T-cell (primary cell): ENCODE data around the gene C2CD4A. TPM values are rescaled to one million over a fixed set of nuclear protein-coding genes. Genes with fewer than 3 reads are reported as not detected.
A peak's percentile ranks its signal among the peaks of the same experiment; 100 is the strongest.

ENCODE experiments used
- ATAC-seq, 4 experiments: fragments of 200-7000 bp in 3 of 4; fragments of 150-1000 bp in 1 of 4; cut with Tn5 transposase; replicated peaks in 1 of 4; 1 replicate in 3 of 4; 2 replicates in 1 of 4; pipeline ENCODE4 v1.10.0; 2021; ENCODE audit warnings: moderate library complexity in 3 of 4, mild to moderate bottlenecking in 2 of 4, moderate number of reproducible peaks in 1 of 4
- CTCF ChIA-PET, 2 donors: fragments of 300-600 bp; sonication (Branson Sonifier 250); formaldehyde crosslinking; loops; one replicate each; lab custom pipeline; 2022; ENCODE audit warnings: antibody characterized with exemption in 2 of 2; lab: Charles Lee
- POLR2A ChIA-PET, 2 donors: fragments of 300-600 bp; sonication (Branson Sonifier 250); formaldehyde crosslinking; loops; one replicate each; lab custom pipeline; 2022; ENCODE audit warnings: antibody characterized with exemption in 2 of 2; lab: Charles Lee
- DNase-seq, 35 experiments: peaks; one replicate each; pipeline versions ENCODE4 v3.0.0 to v3.0.0-alpha.2; 2013 to 2023
- H3K27ac ChIP-seq: one replicate; pipeline ENCODE4 v1.5.1; 2013; ENCODE audit warnings: low read length
- H3K27me3 ChIP-seq, 2 experiments: replicated peaks in 1 of 2; 1 replicate in 1 of 2; 2 replicates in 1 of 2; pipeline versions ENCODE4 v1.6.1 to v1.7.0; 2013; ENCODE audit warnings: low read length in 1 of 2, mixed read lengths in 1 of 2; ENCODE audit not compliant: control insufficient read depth in 2 of 2, insufficient read depth in 2 of 2; ENCODE audit errors: extremely low read depth in 1 of 2
- H3K36me3 ChIP-seq, 2 donors: 1 replicate in 1 of 2; 2 replicates in 1 of 2; pipeline versions ENCODE4 v1.6.1 to v1.7.0; 2013; ENCODE audit warnings: low read length in 1 of 2; ENCODE audit not compliant: control insufficient read depth in 2 of 2, insufficient read depth in 1 of 2; ENCODE audit errors: extremely low read depth in 1 of 2
- H3K4me1 ChIP-seq, 2 experiments: 1 replicate in 1 of 2; 2 replicates in 1 of 2; pipeline versions ENCODE4 v1.6.1 to v1.7.0; 2013; ENCODE audit warnings: low read length in 2 of 2, mixed read lengths in 1 of 2; ENCODE audit not compliant: insufficient read depth in 2 of 2, control insufficient read depth in 1 of 2; ENCODE audit errors: extremely low read depth in 1 of 2
- H3K4me3 ChIP-seq, 2 donors: 1 replicate in 1 of 2; 2 replicates in 1 of 2; pipeline versions ENCODE4 v1.5.1 to v1.7.0; 2013; ENCODE audit warnings: mild to moderate bottlenecking in 2 of 2, low read length in 1 of 2, moderate library complexity in 1 of 2; ENCODE audit not compliant: control insufficient read depth in 1 of 2; ENCODE audit errors: extremely low read depth in 1 of 2
- H3K9me3 ChIP-seq: 2 replicates; pipeline ENCODE4 v1.7.0; 2013
- H3K27ac Mint-ChIP-seq, 2 donors: one replicate each; pipeline ENCODE4 v1.8.0; 2020 to 2021; ENCODE audit warnings: mild to moderate bottlenecking in 2 of 2, mixed read lengths in 2 of 2
- H3K27me3 Mint-ChIP-seq, 2 donors: one replicate each; pipeline ENCODE4 v1.8.0; 2021 to 2022; ENCODE audit warnings: mixed read lengths in 2 of 2
- H3K36me3 Mint-ChIP-seq: one replicate; pipeline ENCODE4 v1.8.0; 2021; ENCODE audit warnings: mixed read lengths
- H3K4me1 Mint-ChIP-seq, 3 donors: one replicate each; pipeline ENCODE4 v1.8.0; 2020 to 2022; ENCODE audit warnings: mixed read lengths in 3 of 3, mild to moderate bottlenecking in 1 of 3
- H3K4me3 Mint-ChIP-seq, 3 donors: one replicate each; pipeline ENCODE4 v1.8.0; 2020 to 2022; ENCODE audit warnings: mild to moderate bottlenecking in 3 of 3, mixed read lengths in 3 of 3, moderate library complexity in 3 of 3
- H3K9me3 Mint-ChIP-seq, 3 donors: one replicate each; pipeline ENCODE4 v1.8.0; 2020 to 2022; ENCODE audit warnings: mixed read lengths in 3 of 3
- WGBS: methylation state at CpG from one replicate; pipeline ENCODE4 v1.1.5; 2013; ENCODE audit warnings: missing lambda C conversion rate; ENCODE audit not compliant: insufficient coverage; 5-methylcytosine and 5-hydroxymethylcytosine counted together
- total RNA-seq, 35 experiments: library from RNA in 6 of 35; stranded (reverse) in 6 of 35; fragments of 120-200 nt in 1 of 35; gene quantifications; one replicate each; pipeline versions ENCODE4 v1.2.1 to v1.2.4 and lab custom pipeline; 2013 to 2026

Gene C2CD4A
- total RNA-seq, 5 donors from 2014 or later (not counting 1 experiment from before 2014, with no cell fraction given) = not detected

- Histone ChIP-seq H3K4me3 (peak overlapping the region; percentile 59 to 80), H3K27me3 (no peaks in the 10 kb centered on the region), H3K36me3 (no peaks in the 10 kb centered on the region), H3K4me1 (peaks cover 4 to 18% of the 10 kb centered on the region in 2 experiments), H3K27ac (peak overlapping the region; percentile 79), H3K9me3 (no peaks in the 10 kb centered on the region)
- peak overlapping the region; percentile 91 for H3K27ac Mint-ChIP-seq
- H3K36me3 Mint-ChIP-seq = peaks cover 2% of the 10 kb centered on the region
- no peaks in the 10 kb centered on the region for H3K27me3 Mint-ChIP-seq
- H3K4me3 Mint-ChIP-seq = peak overlapping the region; percentile 91 to 99 (median 96)
- WGBS = no CpG with 5 or more reads among the region's 13 CpGs
- ATAC-seq (no peak), DNase-seq (no peak)
- ChIA-PET CTCF (interaction anchor here (0.6 to 1.4 kb wide), 5 partner anchors 15 to 176 kb away, joined by 3 to 10 read pairs (median 3); no protein-coding TSS in a partner anchor), POLR2A (interaction anchor here in 1 of 2 donors (0.6 kb wide), 1 partner anchor 1411 kb away, joined by 6 read pairs; no protein-coding TSS in a partner anchor)
- H3K4me1 Mint-ChIP-seq = peaks cover 63 to 65% (median 64%) of the 10 kb centered on the region in 3 donors
- H3K9me3 Mint-ChIP-seq = no peaks in the 10 kb centered on the region
These were observed 7.5 kb upstream of the C2CD4A start for GRCh38 chr15:62059108-62059815.

GRCh38 chr15:62059816-62060112 lies 7.0 kb upstream of the C2CD4A start:
- ATAC-seq (peak; percentile 54 to 59 (median 58)), DNase-seq (peak in 34 of 35 experiments; percentile 19 to 78 (median 54))
- H3K27ac Mint-ChIP-seq = peak overlapping the region; percentile 91
- CTCF ChIA-PET = interaction anchor here (0.6 to 1.8 kb wide), 9 partner anchors 7 to 1563 kb away, joined by 3 to 10 read pairs (median 3); no protein-coding TSS in a partner anchor
- Histone ChIP-seq H3K9me3 (no peaks in the 10 kb centered on the region), H3K4me1 (peaks cover 4 to 18% of the 10 kb centered on the region in 2 experiments), H3K27me3 (peaks cover 0 to 4% of the 10 kb centered on the region in 2 experiments), H3K4me3 (peak overlapping the region; percentile 59 to 80), H3K27ac (peak overlapping the region; percentile 79), H3K36me3 (no peaks in the 10 kb centered on the region)
- H3K27me3 Mint-ChIP-seq = peaks cover 0 to under 1% of the 10 kb centered on the region in 2 donors
- H3K4me3 Mint-ChIP-seq = peak overlapping the region; percentile 91 to 99 (median 96)
- WGBS = 1% methylated on average over 13 of the region's 19 CpGs
- peaks cover 2% of the 10 kb centered on the region for H3K36me3 Mint-ChIP-seq
- H3K4me1 Mint-ChIP-seq = peaks cover 58 to 60% (median 59%) of the 10 kb centered on the region in 3 donors
- no peaks in the 10 kb centered on the region for H3K9me3 Mint-ChIP-seq
- POLR2A ChIA-PET = interaction anchor here in 1 of 2 donors (0.6 kb wide), 1 partner anchor 1411 kb away, joined by 6 read pairs; no protein-coding TSS in a partner anchor

- POLR2A ChIA-PET = interaction anchor here in 1 of 2 donors (0.6 to 1.0 kb wide), 2 partner anchors 16 to 200 kb away, joined by 3 to 11 read pairs; no protein-coding TSS in a partner anchor
- Histone ChIP-seq H3K4me3 (peak within 1 kb of the TSS; percentile 59 to 80), H3K27ac (peak within 1 kb of the TSS; percentile 87), H3K36me3 (no peaks in the 10 kb centered on the region), H3K9me3 (no peaks in the 10 kb centered on the region), H3K4me1 (peaks cover 4 to 17% of the 10 kb centered on the region in 2 experiments), H3K27me3 (peaks cover 0 to 7% of the 10 kb centered on the region in 2 experiments)
- DNase-seq = peak; percentile 82 to 95 (median 87)
- CTCF ChIA-PET = interaction anchor here (0.5 to 1.8 kb wide), 12 partner anchors 8 to 1564 kb away, joined by 3 to 8 read pairs (median 3); no protein-coding TSS in a partner anchor
- Mint-ChIP-seq H3K9me3 (no peaks in the 10 kb centered on the region), H3K27ac (peak within 1 kb of the TSS; percentile 92 to 98), H3K36me3 (peaks cover 2% of the 10 kb centered on the region), H3K4me3 (peak within 1 kb of the TSS; percentile 91 to 99 (median 96)), H3K4me1 (peaks cover 53 to 55% (median 55%) of the 10 kb centered on the region in 3 donors), H3K27me3 (peaks cover 0 to 3% of the 10 kb centered on the region in 2 donors)
- peak; percentile 88 to 95 (median 93) for ATAC-seq
- under 1% methylated on average over 72 of the region's 73 CpGs for WGBS
These were observed 6.5 kb upstream of the C2CD4A start, which contains the start of gene VPS13C for GRCh38 chr15:62060113-62060895. VPS13C (minus strand) TSS chr15:62060447; CDS start chr15:62060374, 73 bp downstream.

GRCh38 chr15:62060896-62061280 lies 5.9 kb upstream of the C2CD4A start:
- peaks cover 2 to 7% of the 10 kb centered on the region in 2 experiments for H3K27me3 ChIP-seq
- ATAC-seq (peak in 3 of 4 experiments; percentile 4 to 42 (median 11)), DNase-seq (peak in 18 of 35 experiments; percentile 27 to 71 (median 45))
- peaks cover 4 to 17% of the 10 kb centered on the region in 2 experiments for H3K4me1 ChIP-seq
- Mint-ChIP-seq H3K27ac (peak overlapping the region; percentile 92 to 98), H3K9me3 (no peaks in the 10 kb centered on the region), H3K36me3 (peaks cover 2% of the 10 kb centered on the region), H3K27me3 (peaks cover 0 to 5% of the 10 kb centered on the region in 2 donors), H3K4me3 (peak overlapping the region; percentile 91 to 99 (median 96)), H3K4me1 (peaks cover 47 to 49% (median 49%) of the 10 kb centered on the region in 3 donors)
- H3K4me3 ChIP-seq = peak overlapping the region; percentile 59 to 80
- H3K9me3 ChIP-seq = no peaks in the 10 kb centered on the region
- CTCF ChIA-PET = interaction anchor here (0.5 to 1.8 kb wide), 9 partner anchors 8 to 1320 kb away, joined by 3 to 8 read pairs (median 4); no protein-coding TSS in a partner anchor
- POLR2A ChIA-PET = interaction anchor here in 1 of 2 donors (0.6 to 1.0 kb wide), 2 partner anchors 16 to 200 kb away, joined by 3 to 11 read pairs; no protein-coding TSS in a partner anchor
- 0% methylated on average over 2 of the region's 12 CpGs for WGBS
- H3K27ac ChIP-seq = peak overlapping the region; percentile 87
- no peaks in the 10 kb centered on the region for H3K36me3 ChIP-seq

GRCh38 chr15:62063825-62064635 lies 2.7 kb upstream of the C2CD4A start:
- Histone ChIP-seq H3K36me3 (no peaks in the 10 kb centered on the region), H3K9me3 (no peaks in the 10 kb centered on the region), H3K4me3 (no peak overlapping the region), H3K27me3 (peaks cover 7 to 19% of the 10 kb centered on the region in 2 experiments), H3K4me1 (peaks cover 14 to 15% of the 10 kb centered on the region in 2 experiments), H3K27ac (no peak overlapping the region)
- no peaks in the 10 kb centered on the region for H3K36me3 Mint-ChIP-seq
- DNase-seq (no peak), ATAC-seq (no peak)
- CTCF ChIA-PET = no interaction called here
- POLR2A ChIA-PET = interaction anchor here in 1 of 2 donors (0.5 kb wide), 1 partner anchor 111 kb away, joined by 5 read pairs; no protein-coding TSS in a partner anchor
- no peak overlapping the region for H3K4me3 Mint-ChIP-seq
- peaks cover 35 to 45% (median 44%) of the 10 kb centered on the region in 3 donors for H3K4me1 Mint-ChIP-seq
- H3K27ac Mint-ChIP-seq = no peak overlapping the region
- H3K27me3 Mint-ChIP-seq = peaks cover 17 to 22% of the 10 kb centered on the region in 2 donors
- H3K9me3 Mint-ChIP-seq = no peaks in the 10 kb centered on the region
- WGBS = 97% methylated on average over 3 of the region's 6 CpGs
